IMR-90 (cell line): ENCODE data around the gene CCNQ. TPM values are rescaled to one million over a fixed set of nuclear protein-coding genes. Genes with fewer than 3 reads are reported as not detected.

Source experiments
- ATAC-seq: fragments of 200-7000 bp; cut with Tn5 transposase; 2 replicates; pipeline ENCODE4 v1.9.1; 2020; ENCODE audit warnings: low read depth, mild to moderate bottlenecking, moderate library complexity
- BruUV-seq: library from RNA; stranded (reverse); fragments of 400-500 nt; replicated peaks from 2 replicates; lab custom pipeline; 2021; lab: Mats Ljungman, UMichigan
- CTCF ChIA-PET: fragments of 300-600 bp; formaldehyde crosslinking; extraction: SDS; loops from one replicate; lab custom pipeline; 2021; ENCODE audit warnings: antibody characterized with exemption; lab: Yijun Ruan, JAX
- POLR2A ChIA-PET: fragments of 300-600 bp; sonication (Branson Sonifier 250); formaldehyde crosslinking; loops from one replicate; lab custom pipeline; 2022; ENCODE audit warnings: antibody characterized with exemption; ENCODE audit not compliant: unreplicated experiment; lab: Charles Lee
- DNase-seq: peaks from one replicate; pipeline ENCODE4 v3.0.0; 2013
- H2AFZ ChIP-seq: replicated peaks from 2 replicates; pipeline ENCODE3; 2013; ENCODE audit warnings: low read length, mild to moderate bottlenecking; ENCODE audit not compliant: poor library complexity
- H2AK5ac ChIP-seq: 2 replicates; pipeline ENCODE4 v1.6.1; 2013; ENCODE audit warnings: low read depth, low read length, inconsistent platforms
- H2AK9ac ChIP-seq: replicated peaks from 2 replicates; pipeline ENCODE3; 2013; ENCODE audit warnings: mild to moderate bottlenecking, low read depth, low read length, moderate library complexity; ENCODE audit not compliant: poor library complexity
- H2BK120ac ChIP-seq: 2 replicates; pipeline ENCODE4 v1.6.1; 2013; ENCODE audit warnings: low read depth, low read length, inconsistent platforms
- H2BK15ac ChIP-seq: 3 replicates; pipeline ENCODE4 v1.6.1; 2013; ENCODE audit warnings: low read depth, low read length, inconsistent platforms
- H2BK20ac ChIP-seq: 2 replicates; pipeline ENCODE4 v1.6.1; 2013; ENCODE audit warnings: low read depth, mild to moderate bottlenecking, inconsistent platforms, low read length, moderate library complexity
- H2BK5ac ChIP-seq: 2 replicates; pipeline ENCODE4 v1.6.1; 2013; ENCODE audit warnings: mild to moderate bottlenecking, low read depth, low read length, inconsistent platforms; ENCODE audit not compliant: poor library complexity, severe bottlenecking
- H3K14ac ChIP-seq: replicated peaks from 2 replicates; pipeline ENCODE4 v1.6.1; 2013; ENCODE audit warnings: low read depth, low read length, inconsistent platforms
- H3K18ac ChIP-seq: 2 replicates; pipeline ENCODE4 v1.6.1; 2013; ENCODE audit warnings: low read depth, low read length, control low read depth
- H3K23ac ChIP-seq: 2 replicates; pipeline ENCODE4 v1.6.1; 2013; ENCODE audit warnings: low read depth, low read length, inconsistent platforms
- H3K27ac ChIP-seq: 2 replicates; pipeline ENCODE4 v1.5.1; 2013; ENCODE audit warnings: mild to moderate bottlenecking, control low read depth, low read length; ENCODE audit not compliant: insufficient read depth
- H3K27me3 ChIP-seq: 2 replicates; pipeline ENCODE4 v1.6.1; 2013; ENCODE audit warnings: low read length; ENCODE audit not compliant: control insufficient read depth, insufficient read depth
- H3K36me3 ChIP-seq: 2 replicates; pipeline ENCODE4 v1.6.1; 2013; ENCODE audit warnings: low read length, mixed read lengths; ENCODE audit not compliant: control insufficient read depth, insufficient read depth
- H3K4ac ChIP-seq: 2 replicates; pipeline ENCODE4 v1.6.1; 2013; ENCODE audit warnings: low read depth, low read length, inconsistent platforms
- H3K4me1 ChIP-seq: 2 replicates; pipeline ENCODE4 v1.6.1; 2013; ENCODE audit warnings: low read length, mixed read lengths; ENCODE audit not compliant: control insufficient read depth, insufficient read depth
- H3K4me2 ChIP-seq: 2 replicates; pipeline ENCODE4 v1.6.1; 2013; ENCODE audit warnings: low read depth, mild to moderate bottlenecking, control low read depth, low read length, moderate library complexity
- H3K4me3 ChIP-seq: 2 replicates; pipeline ENCODE4 v1.5.1; 2013; ENCODE audit warnings: low read depth, mild to moderate bottlenecking, control low read depth, low read length, moderate library complexity; ENCODE audit not compliant: insufficient read depth
- H3K56ac ChIP-seq: 2 replicates; pipeline ENCODE4 v1.6.1; 2013; ENCODE audit warnings: low read length, inconsistent platforms; ENCODE audit not compliant: insufficient read depth; ENCODE audit errors: extremely low read depth
- H3K79me1 ChIP-seq, 2 experiments: 2 replicates each; pipeline ENCODE4 v1.6.1; 2013; ENCODE audit warnings: low read length in 2 of 2, inconsistent platforms in 1 of 2, low read depth in 1 of 2
- H3K9ac ChIP-seq: 2 replicates; pipeline ENCODE4 v1.6.1; 2013; ENCODE audit warnings: low read depth, low read length, control low read depth
- H3K9me1 ChIP-seq: 2 replicates; pipeline ENCODE4 v1.6.1; 2013; ENCODE audit warnings: low read length, inconsistent platforms; ENCODE audit not compliant: insufficient read depth
- H3K9me3 ChIP-seq: 2 replicates; pipeline ENCODE4 v1.6.1; 2013; ENCODE audit warnings: low read length; ENCODE audit not compliant: control insufficient read depth, insufficient read depth
- H4K20me1 ChIP-seq: 2 replicates; pipeline ENCODE4 v1.6.1; 2013; ENCODE audit warnings: low read length, inconsistent platforms; ENCODE audit not compliant: insufficient read depth
- H4K5ac ChIP-seq: 2 replicates; pipeline ENCODE4 v1.6.1; 2013; ENCODE audit warnings: mild to moderate bottlenecking, low read depth, low read length, control low read depth
- H4K8ac ChIP-seq, 2 experiments: 2 replicates each; pipeline ENCODE4 v1.6.1; 2013; ENCODE audit warnings: low read depth in 2 of 2, low read length in 2 of 2, control low read depth in 1 of 2, inconsistent platforms in 1 of 2
- H4K91ac ChIP-seq: 2 replicates; pipeline ENCODE4 v1.6.1; 2013; ENCODE audit warnings: low read depth, low read length, inconsistent platforms; ENCODE audit not compliant: insufficient read depth
- BHLHE40 ChIP-seq: fragments of 150-350 bp; IDR thresholded peaks from 2 replicates; pipeline ENCODE4 v1.6.1; 2016; ENCODE audit warnings: mild to moderate bottlenecking, low read depth, low read length
- FOS ChIP-seq: fragments of 150-350 bp; IDR thresholded peaks from 2 replicates; pipeline ENCODE4 v1.6.1; 2016; ENCODE audit warnings: low read depth, low read length
- NFE2L2 ChIP-seq: fragments of 150-350 bp; IDR thresholded peaks from 2 replicates; pipeline ENCODE4 v1.6.1; 2016; ENCODE audit warnings: low read depth, mild to moderate bottlenecking, low read length
- RCOR1 ChIP-seq: IDR thresholded peaks from 2 replicates; pipeline ENCODE4 v1.6.1; 2012; ENCODE audit warnings: mild to moderate bottlenecking, low read length, improper control_type of control experiment; ENCODE audit not compliant: insufficient replicate concordance
- WGBS, 2 experiments: methylation state at CpG; one replicate each; pipeline versions ENCODE4 v1.1.5 to v1.1.7; 2013; ENCODE audit warnings: missing lambda C conversion rate in 2 of 2; ENCODE audit not compliant: insufficient read length in 1 of 2; ENCODE audit errors: extremely low coverage in 2 of 2; 5-methylcytosine and 5-hydroxymethylcytosine counted together
- dilution Hi-C: fragments of 300-500 bp; cut with HindIII; formaldehyde crosslinking; loops from one replicate; pipeline ENCODE4 v1.14.3; 2018; ENCODE audit warnings: low sequenced_read_pairs; ENCODE audit not compliant: unreplicated experiment
- in situ Hi-C: fragments of 300-500 bp; cut with MboI; formaldehyde crosslinking; loops from 3 replicates; pipeline ENCODE4 v1.14.3; 2019; ENCODE audit warnings: low sequenced_read_pairs, inconsistent platforms, mixed read lengths
- intact Hi-C: fragments of 100-400 bp; cut with micrococcal nuclease; formaldehyde crosslinking; loops from 2 replicates; pipeline ENCODE4 v1.10.0; 2022
- polyA plus RNA-seq, 3 experiments: library from polyadenylated mRNA; depleted of rRNA; stranded (reverse); fragments of >200 nt; gene quantifications; 2 replicates each; pipeline ENCODE4 v1.2.3, GENCODE V29; 2012; ENCODE audit warnings: low replicate concordance in 1 of 3
- total RNA-seq: library from RNA; depleted of rRNA; stranded (reverse); fragments of >200 nt; gene quantifications from 2 replicates; pipeline ENCODE4 v1.2.3, GENCODE V29; 2012

The CCNQ gene
- total and polyA plus RNA-seq, 2 of the 4 experiments (the other 2 are of a cell fraction): 27.6 to 35.2 TPM

- Histone ChIP-seq H2BK120ac (no peak overlapping the region), H3K9me1 (no peaks in the 10 kb centered on the region), H3K14ac (no peak overlapping the region), H3K9me3 (no peaks in the 10 kb centered on the region), H3K27ac (no peak overlapping the region), H3K27me3 (no peaks in the 10 kb centered on the region; the same call in 1 of the 2 replicates), H3K4ac (no peak overlapping the region), H4K20me1 (no peaks in the 10 kb centered on the region), H2BK15ac (no peak overlapping the region), H3K4me1 (no peaks in the 10 kb centered on the region), H2BK5ac (no peak overlapping the region), H3K36me3 (peaks cover 4% of the 10 kb centered on the region), H3K4me2 (no peak overlapping the region), H3K56ac (no peak overlapping the region), H3K9ac (no peak overlapping the region), H3K23ac (no peak overlapping the region), H4K91ac (no peak overlapping the region), H2AK9ac (no peak overlapping the region), H4K5ac (no peak overlapping the region), H3K4me3 (no peak overlapping the region), H4K8ac (no peak overlapping the region), H2AK5ac (no peak overlapping the region), H2AFZ (peak overlapping the region; percentile 41), H2BK20ac (no peak overlapping the region), H3K18ac (no peak overlapping the region), H3K79me1 (no peaks in the 10 kb centered on the region)
- in situ Hi-C loops (no loop called here), dilution Hi-C loops (no loop called here), intact Hi-C loops (no loop called here)
- TF ChIP-seq NFE2L2 (no peak), FOS (no peak), RCOR1 (no peak), BHLHE40 (no peak)
- peak; percentile 37 for DNase-seq
- ATAC-seq: peak; percentile 68
- no CpG with 5 or more reads among the region's 13 CpGs for WGBS, 2 experiments
- CTCF ChIA-PET: no interaction called here
- POLR2A ChIA-PET: no interaction called here
- BruUV-seq: no TSS peak
These were observed 16.0 kb downstream of the CCNQ start for GRCh38 chrX:153582896-153583295.
